Left hindlimb (tissue), 1 donor: ENCODE data around the gene INPP5J.
A peak's percentile ranks its signal among the peaks of the same experiment; 100 is the strongest.

Source experiments
- DNase-seq: peaks from one replicate; pipeline ENCODE4 v3.0.0-alpha.2; 2018

Gene INPP5J

GRCh38 chr22:31126128-31126868, 3.5 kb downstream of the INPP5J start:
- DNase-seq, result no peak

GRCh38 chr22:31126869-31127175, 4.1 kb downstream of the INPP5J start:
- no peak for DNase-seq

GRCh38 chr22:31127181-31127772, 4.5 kb downstream of the INPP5J start:
- no peak for DNase-seq

GRCh38 chr22:31128156-31128555, 5.4 kb downstream of the INPP5J start:
- DNase-seq, result no peak

- DNase-seq, result no peak
These were observed 8.1 kb downstream of the INPP5J start for GRCh38 chr22:31130873-31131272.

- DNase-seq, result no peak
These were observed 11.1 kb downstream of the INPP5J start for GRCh38 chr22:31133911-31134310.

GRCh38 chr22:31134688-31135087, 11.9 kb downstream of the INPP5J start:
- DNase-seq, result no peak

- no peak for DNase-seq
These were observed 12.9 kb downstream of the INPP5J start for GRCh38 chr22:31135706-31136105.

- DNase-seq, result no peak
These were observed 13.4 kb downstream of the INPP5J start for GRCh38 chr22:31136155-31136554.

- no peak for DNase-seq
These were observed 13.9 kb downstream of the INPP5J start for GRCh38 chr22:31136711-31137110.

GRCh38 chr22:31137721-31138120, 15.0 kb downstream of the INPP5J start:
- DNase-seq, result no peak

- DNase-seq, result no peak
These were observed 15.4 kb downstream of the INPP5J start for GRCh38 chr22:31138126-31138525.

GRCh38 chr22:31139066-31139465, 16.3 kb downstream of the INPP5J start:
- DNase-seq, result no peak

- DNase-seq, result no peak
These were observed 17.3 kb downstream of the INPP5J start, which contains the start of gene PLA2G3 for GRCh38 chr22:31139866-31140716. Gene PLA2G3 (minus strand): TSS chr22:31140508. CDS start chr22:31140354, 154 bp downstream.

- DNase-seq, result no peak
These were observed 18.0 kb downstream of the INPP5J start for GRCh38 chr22:31140746-31141145.

- DNase-seq, result no peak
These were observed 18.8 kb downstream of the INPP5J start for GRCh38 chr22:31141551-31141950.

- DNase-seq, result no peak
These were observed 19.5 kb downstream of the INPP5J start for GRCh38 chr22:31142285-31142684.

GRCh38 chr22:31143038-31143437, 20.3 kb downstream of the INPP5J start:
- DNase-seq, result no peak

GRCh38 chr22:31143537-31143936, 20.8 kb downstream of the INPP5J start:
- no peak for DNase-seq

- no peak for DNase-seq
These were observed 21.5 kb downstream of the INPP5J start for GRCh38 chr22:31144223-31144622.

- DNase-seq, result no peak
These were observed 25.7 kb downstream of the INPP5J start for GRCh38 chr22:31148488-31148887.

GRCh38 chr22:31148953-31149627, 26.3 kb downstream of the INPP5J start:
- peak; percentile 74 for DNase-seq

- DNase-seq, result no peak
These were observed 27.8 kb downstream of the INPP5J start for GRCh38 chr22:31150615-31151014.
